Measurements from ENCODE around the gene RSRC1. TPM values are rescaled to one million over a fixed set of nuclear protein-coding genes. Genes with fewer than 3 reads are reported as not detected.

The RSRC1 gene
- total RNA-seq, 1 experiment from 2014 or later = 37.9 TPM

DNA sequence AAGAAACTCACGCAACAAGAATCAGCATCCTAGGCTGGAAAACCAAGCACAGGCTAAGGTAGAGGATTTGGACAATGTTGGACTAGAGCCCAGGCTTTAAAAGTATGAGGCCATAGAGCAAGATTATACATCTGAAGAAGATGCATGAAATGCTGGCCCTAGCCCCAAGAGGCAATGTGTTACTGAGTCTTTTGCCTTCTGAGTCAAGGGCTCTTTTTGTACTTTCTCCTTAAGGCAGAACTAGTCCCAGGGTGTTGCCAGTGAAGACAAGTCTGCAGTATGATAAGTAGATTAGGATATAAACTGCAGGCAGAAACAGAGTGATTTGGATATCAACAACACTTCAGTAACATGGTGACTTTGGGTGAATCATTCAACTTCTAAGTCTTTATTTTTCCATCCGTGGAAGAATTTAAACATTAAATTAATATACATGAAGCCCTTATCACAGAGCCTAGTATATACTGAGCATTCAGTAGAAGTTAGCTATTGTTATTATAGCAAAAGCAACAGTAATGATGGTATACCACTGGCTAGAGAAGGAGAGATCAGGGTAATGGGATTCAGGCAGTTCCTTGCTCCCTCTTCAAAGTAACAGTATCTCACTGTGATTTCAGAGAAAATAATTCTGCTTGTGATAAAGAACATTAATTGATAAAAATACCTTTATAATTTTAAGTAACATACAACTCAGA is 361.2 kb downstream of the RSRC1 start:
- Histone ChIP-seq H3K18ac (ENCODE audit: insufficient read length, low read depth, low read length) (no peak overlapping the region), H3K9me3 (ENCODE audit: control insufficient read depth, low read depth, low read length) (no peaks in the 10 kb centered on the region), H4K8ac (replicated peaks; ENCODE audit: insufficient read length, low read depth, low read length) (no peak overlapping the region), H3K23me2 (ENCODE audit: insufficient read length, low read depth, low read length, poor library complexity, severe bottlenecking) (no peaks in the 10 kb centered on the region), H2AK5ac (ENCODE audit: insufficient read length, low read length) (no peak overlapping the region), H3K27ac (ENCODE audit: insufficient read length, low read depth, low read length) (no peak overlapping the region), H2BK20ac (ENCODE audit: low read depth, low read length, poor library complexity, severe bottlenecking) (no peak overlapping the region), H3K4ac (ENCODE audit: low read depth, low read length) (no peak overlapping the region), H2BK12ac (ENCODE audit: insufficient read length, low read depth, low read length) (no peak overlapping the region), H4K5ac (ENCODE audit: insufficient read length, low read depth, low read length) (no peak overlapping the region), H3T11ph (ENCODE audit: low read length) (no peak overlapping the region), H2AFZ (ENCODE audit: low read length) (no peak overlapping the region), H2BK5ac (ENCODE audit: insufficient read length, low read length) (no peak overlapping the region), H3K56ac (ENCODE audit: insufficient read length, low read depth, low read length) (no peak overlapping the region), H3K27me3 (ENCODE audit: insufficient read depth, low read length) (no peaks in the 10 kb centered on the region), H2BK120ac (ENCODE audit: low read depth, low read length, poor library complexity, severe bottlenecking) (no peak overlapping the region), H4K20me1 (ENCODE audit: control insufficient read depth, insufficient read depth, insufficient read length) (no peaks in the 10 kb centered on the region), H3K14ac (ENCODE audit: insufficient read depth, low read length) (no peak overlapping the region), H3K4me1 (ENCODE audit: insufficient read depth, low read length) (no peaks in the 10 kb centered on the region), H2BK15ac (ENCODE audit: low read depth, low read length) (no peak overlapping the region), H3K79me1 (ENCODE audit: insufficient read depth, low read depth, low read length, poor library complexity, severe bottlenecking) (no peaks in the 10 kb centered on the region), H3K4me2 (ENCODE audit: insufficient read depth, insufficient read length, low read length) (no peak overlapping the region), H3K79me2 (ENCODE audit: insufficient read depth, low read length) (no peaks in the 10 kb centered on the region), H3K23ac (ENCODE audit: insufficient read length, low read depth, low read length) (no peak overlapping the region), H3K9ac (ENCODE audit: extremely low read depth, insufficient read length, low read length) (no peak overlapping the region), H4K91ac (ENCODE audit: insufficient read length, low read depth, low read length) (no peak overlapping the region)
- Mint-ChIP-seq H3K4me3 (no peak overlapping the region), H3K27me3 (ENCODE audit: low read depth) (no peaks in the 10 kb centered on the region), H3K9me3 (no peaks in the 10 kb centered on the region), H3K36me3 (ENCODE audit: insufficient read depth in 1 of 3, low read depth in 3 of 3) (no peaks in the 10 kb centered on the region; a peak in 1 of 7 replicates), H3K27ac (no peak overlapping the region), H3K4me1 (no peaks in the 10 kb centered on the region)
- DNase-seq = no peak
- no CpG with 5 or more reads among the region's 2 CpGs for WGBS (ENCODE audit: extremely low coverage, insufficient read length, low lambda C conversion rate)
- no peak for TF ChIP-seq CTCF (conservative IDR thresholded peaks at IDR 0.05)
